ENCODE data around the gene CD47.

Gene CD47

GRCh38 chr3:108090049-108090700 lies 656 bp downstream of the CD47 start:
- DNase-seq = peak; percentile 57

- DNase-seq = no peak
These were observed 1.3 kb downstream of the CD47 start for GRCh38 chr3:108089579-108089978.

GRCh38 chr3:108088697-108089096 lies 2.1 kb downstream of the CD47 start:
- DNase-seq = no peak

GRCh38 chr3:108088146-108088545 lies 2.7 kb downstream of the CD47 start:
- no peak for DNase-seq

GRCh38 chr3:108086653-108087052 lies 4.2 kb downstream of the CD47 start:
- DNase-seq = no peak

- DNase-seq = no peak
These were observed 5.0 kb downstream of the CD47 start for GRCh38 chr3:108085810-108086350.

- no peak for DNase-seq
These were observed 5.5 kb downstream of the CD47 start for GRCh38 chr3:108085370-108085769.

GRCh38 chr3:108079877-108080276 lies 11.0 kb downstream of the CD47 start:
- no peak for DNase-seq

- DNase-seq = no peak
These were observed 11.8 kb downstream of the CD47 start for GRCh38 chr3:108079043-108079442.

- no peak for DNase-seq
These were observed 14.3 kb downstream of the CD47 start for GRCh38 chr3:108076564-108076963.

- no peak for DNase-seq
These were observed 16.9 kb downstream of the CD47 start for GRCh38 chr3:108073764-108074431.

- DNase-seq = no peak
These were observed 19.5 kb downstream of the CD47 start for GRCh38 chr3:108071368-108071767.

- no peak for DNase-seq
These were observed 20.5 kb downstream of the CD47 start for GRCh38 chr3:108070356-108070755.

- DNase-seq = no peak
These were observed 23.1 kb downstream of the CD47 start for GRCh38 chr3:108067768-108068167.

GRCh38 chr3:108065096-108065495 lies 25.7 kb downstream of the CD47 start:
- DNase-seq = no peak

GRCh38 chr3:108064293-108064887 lies 26.4 kb downstream of the CD47 start:
- DNase-seq = no peak

- DNase-seq = no peak
These were observed 28.8 kb downstream of the CD47 start for GRCh38 chr3:108062051-108062450.

- DNase-seq = no peak
These were observed 30.5 kb downstream of the CD47 start for GRCh38 chr3:108060331-108060730.

GRCh38 chr3:108055931-108056330 lies 34.9 kb downstream of the CD47 start:
- no peak for DNase-seq

- DNase-seq = no peak
These were observed 35.9 kb downstream of the CD47 start for GRCh38 chr3:108054935-108055334.

- DNase-seq = no peak
These were observed 37.3 kb downstream of the CD47 start for GRCh38 chr3:108053483-108053882.

- DNase-seq = no peak
These were observed 37.8 kb downstream of the CD47 start for GRCh38 chr3:108053067-108053466.

GRCh38 chr3:108051005-108051404 lies 39.8 kb downstream of the CD47 start:
- DNase-seq = no peak

- no peak for DNase-seq
These were observed 42.8 kb downstream of the CD47 start for GRCh38 chr3:108047987-108048386.
